HepG2 (cell line): Measurements from ENCODE around the gene PDE1C.

Source experiments
- EZH2 ChIP-seq: conservative IDR thresholded peaks from 2 replicates; pipeline ENCODE4 v1.6.1; 2012; ENCODE audit warnings: mild to moderate bottlenecking, low read depth, low read length, moderate library complexity
- HDAC2 ChIP-seq: sonication (generic); formaldehyde crosslinking; IDR thresholded peaks from 2 replicates; pipeline ENCODE4 v1.4.0; 2020; ENCODE audit warnings: missing genetic modification reagents
- NR2C2 ChIP-seq: sonication (generic); formaldehyde crosslinking; IDR thresholded peaks from 2 replicates; pipeline ENCODE4 v1.4.0; 2020; ENCODE audit warnings: missing genetic modification reagents, mild to moderate bottlenecking, moderate library complexity, borderline replicate concordance
- POLR2A ChIP-seq, 2 experiments: IDR thresholded peaks; 2 replicates each; pipeline ENCODE4 v1.6.1; 2011; ENCODE audit warnings: low read depth in 2 of 2, low read length in 2 of 2, mild to moderate bottlenecking in 1 of 2, moderate library complexity in 1 of 2; ENCODE audit not compliant: insufficient read depth in 1 of 2
- ZBTB7B ChIP-seq: sonication (generic); formaldehyde crosslinking; IDR thresholded peaks from 2 replicates; pipeline ENCODE4 v1.4.0; 2020; ENCODE audit warnings: missing genetic modification reagents
- ZFP62 ChIP-seq: sonication (generic); formaldehyde crosslinking; IDR thresholded peaks from 2 replicates; pipeline ENCODE4 v1.4.0; 2020; ENCODE audit warnings: missing genetic modification reagents
- TF ChIP-seq, protein P1 (sequence below): sonication (generic); formaldehyde crosslinking; IDR thresholded peaks from 2 replicates; pipeline ENCODE4 v1.5.0; 2020; ENCODE audit warnings: mild to moderate bottlenecking, missing genetic modification reagents, moderate library complexity
- TF ChIP-seq, protein P2 (sequence below): sonication (generic); formaldehyde crosslinking; IDR thresholded peaks from 2 replicates; pipeline ENCODE4 v1.4.0; 2020; ENCODE audit warnings: missing genetic modification reagents
- TF ChIP-seq, protein P3 (sequence below), 2 experiments: IDR thresholded peaks; 2 replicates each; pipeline ENCODE4 v1.6.1; 2011 to 2012; ENCODE audit warnings: low read length in 2 of 2, borderline replicate concordance in 1 of 2, low read depth in 1 of 2, mild to moderate bottlenecking in 1 of 2, moderate library complexity in 1 of 2
- TF ChIP-seq, protein P4 (sequence below): sonication (generic); formaldehyde crosslinking; IDR thresholded peaks from 2 replicates; pipeline ENCODE4 v1.4.0; 2020; ENCODE audit warnings: missing genetic modification reagents

DNA sequence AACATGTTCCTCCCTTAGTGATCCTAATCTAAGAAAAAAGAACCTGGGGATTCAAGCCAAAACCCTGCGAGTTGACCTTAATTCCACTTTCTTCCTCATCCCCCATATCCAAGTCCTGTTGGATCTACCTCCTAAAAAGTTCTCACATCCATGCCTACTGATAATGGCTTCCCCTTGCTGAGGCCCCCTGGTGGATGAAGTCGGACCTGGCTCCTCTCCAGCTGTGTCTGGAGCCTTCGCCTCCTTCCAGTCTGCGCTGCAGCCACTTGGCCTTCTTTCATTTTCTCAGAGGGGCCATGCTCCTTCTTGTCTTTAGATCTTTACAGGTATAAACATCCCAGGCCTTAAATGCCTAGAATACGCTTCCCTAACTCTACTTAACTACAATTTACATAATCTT, 8.1 kb downstream of the PDE1C start:
- TF ChIP-seq NR2C2 (CRISPR knock-in tag) = no peak
- TF ChIP-seq, protein P1, sequence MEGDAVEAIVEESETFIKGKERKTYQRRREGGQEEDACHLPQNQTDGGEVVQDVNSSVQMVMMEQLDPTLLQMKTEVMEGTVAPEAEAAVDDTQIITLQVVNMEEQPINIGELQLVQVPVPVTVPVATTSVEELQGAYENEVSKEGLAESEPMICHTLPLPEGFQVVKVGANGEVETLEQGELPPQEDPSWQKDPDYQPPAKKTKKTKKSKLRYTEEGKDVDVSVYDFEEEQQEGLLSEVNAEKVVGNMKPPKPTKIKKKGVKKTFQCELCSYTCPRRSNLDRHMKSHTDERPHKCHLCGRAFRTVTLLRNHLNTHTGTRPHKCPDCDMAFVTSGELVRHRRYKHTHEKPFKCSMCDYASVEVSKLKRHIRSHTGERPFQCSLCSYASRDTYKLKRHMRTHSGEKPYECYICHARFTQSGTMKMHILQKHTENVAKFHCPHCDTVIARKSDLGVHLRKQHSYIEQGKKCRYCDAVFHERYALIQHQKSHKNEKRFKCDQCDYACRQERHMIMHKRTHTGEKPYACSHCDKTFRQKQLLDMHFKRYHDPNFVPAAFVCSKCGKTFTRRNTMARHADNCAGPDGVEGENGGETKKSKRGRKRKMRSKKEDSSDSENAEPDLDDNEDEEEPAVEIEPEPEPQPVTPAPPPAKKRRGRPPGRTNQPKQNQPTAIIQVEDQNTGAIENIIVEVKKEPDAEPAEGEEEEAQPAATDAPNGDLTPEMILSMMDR (CRISPR knock-in tag) = peak; percentile 59
- TF ChIP-seq POLR2A (IDR thresholded peaks at IDR 0.05; ENCODE audit: insufficient read depth in 1 of 2, low read depth in 2 of 2, low read length in 2 of 2) = no peak
- TF ChIP-seq, protein P2, sequence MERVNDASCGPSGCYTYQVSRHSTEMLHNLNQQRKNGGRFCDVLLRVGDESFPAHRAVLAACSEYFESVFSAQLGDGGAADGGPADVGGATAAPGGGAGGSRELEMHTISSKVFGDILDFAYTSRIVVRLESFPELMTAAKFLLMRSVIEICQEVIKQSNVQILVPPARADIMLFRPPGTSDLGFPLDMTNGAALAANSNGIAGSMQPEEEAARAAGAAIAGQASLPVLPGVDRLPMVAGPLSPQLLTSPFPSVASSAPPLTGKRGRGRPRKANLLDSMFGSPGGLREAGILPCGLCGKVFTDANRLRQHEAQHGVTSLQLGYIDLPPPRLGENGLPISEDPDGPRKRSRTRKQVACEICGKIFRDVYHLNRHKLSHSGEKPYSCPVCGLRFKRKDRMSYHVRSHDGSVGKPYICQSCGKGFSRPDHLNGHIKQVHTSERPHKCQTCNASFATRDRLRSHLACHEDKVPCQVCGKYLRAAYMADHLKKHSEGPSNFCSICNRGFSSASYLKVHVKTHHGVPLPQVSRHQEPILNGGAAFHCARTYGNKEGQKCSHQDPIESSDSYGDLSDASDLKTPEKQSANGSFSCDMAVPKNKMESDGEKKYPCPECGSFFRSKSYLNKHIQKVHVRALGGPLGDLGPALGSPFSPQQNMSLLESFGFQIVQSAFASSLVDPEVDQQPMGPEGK (CRISPR knock-in tag) = no peak
- TF ChIP-seq ZBTB7B (CRISPR knock-in tag) = no peak
- TF ChIP-seq ZFP62 (CRISPR knock-in tag) = no peak
- no peak for TF ChIP-seq HDAC2
- TF ChIP-seq, protein P3, sequence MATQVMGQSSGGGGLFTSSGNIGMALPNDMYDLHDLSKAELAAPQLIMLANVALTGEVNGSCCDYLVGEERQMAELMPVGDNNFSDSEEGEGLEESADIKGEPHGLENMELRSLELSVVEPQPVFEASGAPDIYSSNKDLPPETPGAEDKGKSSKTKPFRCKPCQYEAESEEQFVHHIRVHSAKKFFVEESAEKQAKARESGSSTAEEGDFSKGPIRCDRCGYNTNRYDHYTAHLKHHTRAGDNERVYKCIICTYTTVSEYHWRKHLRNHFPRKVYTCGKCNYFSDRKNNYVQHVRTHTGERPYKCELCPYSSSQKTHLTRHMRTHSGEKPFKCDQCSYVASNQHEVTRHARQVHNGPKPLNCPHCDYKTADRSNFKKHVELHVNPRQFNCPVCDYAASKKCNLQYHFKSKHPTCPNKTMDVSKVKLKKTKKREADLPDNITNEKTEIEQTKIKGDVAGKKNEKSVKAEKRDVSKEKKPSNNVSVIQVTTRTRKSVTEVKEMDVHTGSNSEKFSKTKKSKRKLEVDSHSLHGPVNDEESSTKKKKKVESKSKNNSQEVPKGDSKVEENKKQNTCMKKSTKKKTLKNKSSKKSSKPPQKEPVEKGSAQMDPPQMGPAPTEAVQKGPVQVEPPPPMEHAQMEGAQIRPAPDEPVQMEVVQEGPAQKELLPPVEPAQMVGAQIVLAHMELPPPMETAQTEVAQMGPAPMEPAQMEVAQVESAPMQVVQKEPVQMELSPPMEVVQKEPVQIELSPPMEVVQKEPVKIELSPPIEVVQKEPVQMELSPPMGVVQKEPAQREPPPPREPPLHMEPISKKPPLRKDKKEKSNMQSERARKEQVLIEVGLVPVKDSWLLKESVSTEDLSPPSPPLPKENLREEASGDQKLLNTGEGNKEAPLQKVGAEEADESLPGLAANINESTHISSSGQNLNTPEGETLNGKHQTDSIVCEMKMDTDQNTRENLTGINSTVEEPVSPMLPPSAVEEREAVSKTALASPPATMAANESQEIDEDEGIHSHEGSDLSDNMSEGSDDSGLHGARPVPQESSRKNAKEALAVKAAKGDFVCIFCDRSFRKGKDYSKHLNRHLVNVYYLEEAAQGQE (IDR thresholded peaks at IDR 0.05; ENCODE audit: borderline replicate concordance in 1 of 2, low read depth in 1 of 2, low read length in 2 of 2) = no peak
- TF ChIP-seq EZH2 = no peak
- TF ChIP-seq, protein P4, sequence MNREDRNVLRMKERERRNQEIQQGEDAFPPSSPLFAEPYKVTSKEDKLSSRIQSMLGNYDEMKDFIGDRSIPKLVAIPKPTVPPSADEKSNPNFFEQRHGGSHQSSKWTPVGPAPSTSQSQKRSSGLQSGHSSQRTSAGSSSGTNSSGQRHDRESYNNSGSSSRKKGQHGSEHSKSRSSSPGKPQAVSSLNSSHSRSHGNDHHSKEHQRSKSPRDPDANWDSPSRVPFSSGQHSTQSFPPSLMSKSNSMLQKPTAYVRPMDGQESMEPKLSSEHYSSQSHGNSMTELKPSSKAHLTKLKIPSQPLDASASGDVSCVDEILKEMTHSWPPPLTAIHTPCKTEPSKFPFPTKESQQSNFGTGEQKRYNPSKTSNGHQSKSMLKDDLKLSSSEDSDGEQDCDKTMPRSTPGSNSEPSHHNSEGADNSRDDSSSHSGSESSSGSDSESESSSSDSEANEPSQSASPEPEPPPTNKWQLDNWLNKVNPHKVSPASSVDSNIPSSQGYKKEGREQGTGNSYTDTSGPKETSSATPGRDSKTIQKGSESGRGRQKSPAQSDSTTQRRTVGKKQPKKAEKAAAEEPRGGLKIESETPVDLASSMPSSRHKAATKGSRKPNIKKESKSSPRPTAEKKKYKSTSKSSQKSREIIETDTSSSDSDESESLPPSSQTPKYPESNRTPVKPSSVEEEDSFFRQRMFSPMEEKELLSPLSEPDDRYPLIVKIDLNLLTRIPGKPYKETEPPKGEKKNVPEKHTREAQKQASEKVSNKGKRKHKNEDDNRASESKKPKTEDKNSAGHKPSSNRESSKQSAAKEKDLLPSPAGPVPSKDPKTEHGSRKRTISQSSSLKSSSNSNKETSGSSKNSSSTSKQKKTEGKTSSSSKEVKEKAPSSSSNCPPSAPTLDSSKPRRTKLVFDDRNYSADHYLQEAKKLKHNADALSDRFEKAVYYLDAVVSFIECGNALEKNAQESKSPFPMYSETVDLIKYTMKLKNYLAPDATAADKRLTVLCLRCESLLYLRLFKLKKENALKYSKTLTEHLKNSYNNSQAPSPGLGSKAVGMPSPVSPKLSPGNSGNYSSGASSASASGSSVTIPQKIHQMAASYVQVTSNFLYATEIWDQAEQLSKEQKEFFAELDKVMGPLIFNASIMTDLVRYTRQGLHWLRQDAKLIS (CRISPR knock-in tag) = no peak
